ENCODE data around the gene MSGN1.

MSGN1 gene

GRCh38 chr2:17843457-17843856, 27.2 kb downstream of the MSGN1 start:
- no peak overlapping the region for H3K4me2 ChIP-seq (ENCODE audit: low read depth, low read length, poor library complexity, severe bottlenecking)
- no peak overlapping the region for H2AFZ ChIP-seq (ENCODE audit: low read depth, low read length, severe bottlenecking)
- H3K36me3 ChIP-seq (ENCODE audit: low read length) = no peaks in the 10 kb centered on the region
- TF ChIP-seq CTCF (IDR thresholded peaks at IDR 0.05; ENCODE audit: insufficient read depth, low read length, poor library complexity, severe bottlenecking) = no peak
- no peak for TF ChIP-seq EZH2phosphoT487 (conservative IDR thresholded peaks at IDR 0.05; ENCODE audit: low read length)
- H3K4me3 ChIP-seq (ENCODE audit: insufficient read depth, low read length, poor library complexity, severe bottlenecking) = no peak overlapping the region
- no peak overlapping the region for H3K9ac ChIP-seq (ENCODE audit: low read length)
- H3K9me3 ChIP-seq (ENCODE audit: insufficient read depth, low read length) = no peaks in the 10 kb centered on the region
- no peaks in the 10 kb centered on the region for H3F3A ChIP-seq (ENCODE audit: insufficient read depth)
- H3K27me3 ChIP-seq (ENCODE audit: low read length) = no peaks in the 10 kb centered on the region
- no peaks in the 10 kb centered on the region for H4K20me1 ChIP-seq (ENCODE audit: low read depth, low read length)
- no peaks in the 10 kb centered on the region for H3K9me2 ChIP-seq (replicated peaks; ENCODE audit: insufficient read depth, low read length)
- H3K79me2 ChIP-seq (ENCODE audit: insufficient read depth, low read length) = no peaks in the 10 kb centered on the region
- no peak overlapping the region for H3K27ac ChIP-seq (ENCODE audit: low read depth, low read length)

- no peak overlapping the region for H3K9ac ChIP-seq (ENCODE audit: low read length)
- no peaks in the 10 kb centered on the region for H3K79me2 ChIP-seq (ENCODE audit: insufficient read depth, low read length)
- H3K9me3 ChIP-seq (ENCODE audit: insufficient read depth, low read length) = no peaks in the 10 kb centered on the region
- H3K4me3 ChIP-seq (ENCODE audit: insufficient read depth, low read length, poor library complexity, severe bottlenecking) = no peak overlapping the region
- no peaks in the 10 kb centered on the region for H3K36me3 ChIP-seq (ENCODE audit: low read length)
- no peaks in the 10 kb centered on the region for H3F3A ChIP-seq (ENCODE audit: insufficient read depth)
- no peak overlapping the region for H3K27ac ChIP-seq (ENCODE audit: low read depth, low read length)
- H3K27me3 ChIP-seq (ENCODE audit: low read length) = no peaks in the 10 kb centered on the region
- H2AFZ ChIP-seq (ENCODE audit: low read depth, low read length, severe bottlenecking) = no peak overlapping the region
- H3K9me2 ChIP-seq (replicated peaks; ENCODE audit: insufficient read depth, low read length) = no peaks in the 10 kb centered on the region
- no peak for TF ChIP-seq EZH2phosphoT487 (conservative IDR thresholded peaks at IDR 0.05; ENCODE audit: low read length)
- TF ChIP-seq CTCF (IDR thresholded peaks at IDR 0.05; ENCODE audit: insufficient read depth, low read length, poor library complexity, severe bottlenecking) = no peak
- H4K20me1 ChIP-seq (ENCODE audit: low read depth, low read length) = no peaks in the 10 kb centered on the region
- no peak overlapping the region for H3K4me2 ChIP-seq (ENCODE audit: low read depth, low read length, poor library complexity, severe bottlenecking)
Observed at GRCh38 chr2:17845806-17846205, 29.5 kb downstream of the MSGN1 start.

- Histone ChIP-seq H3F3A (ENCODE audit: insufficient read depth) (no peaks in the 10 kb centered on the region), H3K4me3 (ENCODE audit: insufficient read depth, low read length, poor library complexity, severe bottlenecking) (no peak overlapping the region), H3K4me2 (ENCODE audit: low read depth, low read length, poor library complexity, severe bottlenecking) (no peak overlapping the region), H3K27ac (ENCODE audit: low read depth, low read length) (no peak overlapping the region), H2AFZ (ENCODE audit: low read depth, low read length, severe bottlenecking) (no peak overlapping the region), H3K79me2 (ENCODE audit: insufficient read depth, low read length) (no peaks in the 10 kb centered on the region), H3K27me3 (ENCODE audit: low read length) (no peaks in the 10 kb centered on the region), H4K20me1 (ENCODE audit: low read depth, low read length) (no peaks in the 10 kb centered on the region), H3K9me3 (ENCODE audit: insufficient read depth, low read length) (no peaks in the 10 kb centered on the region), H3K9ac (ENCODE audit: low read length) (no peak overlapping the region), H3K9me2 (replicated peaks; ENCODE audit: insufficient read depth, low read length) (no peaks in the 10 kb centered on the region), H3K36me3 (ENCODE audit: low read length) (no peaks in the 10 kb centered on the region)
- TF ChIP-seq CTCF (IDR thresholded peaks at IDR 0.05; ENCODE audit: insufficient read depth, low read length, poor library complexity, severe bottlenecking) (no peak), EZH2phosphoT487 (conservative IDR thresholded peaks at IDR 0.05; ENCODE audit: low read length) (no peak)
Observed at GRCh38 chr2:17846676-17847075, 30.4 kb downstream of the MSGN1 start.
